Stimulated activated CD8-positive, alpha-beta memory T cell treated with anti-CD3 and anti-CD28 coated beads, Interleukin-15, amount 100 ng/mL, for 4 hours (primary cell): Measurements from ENCODE around the gene ADGRE1.

Source experiments
- DNase-seq, 2 donors: peaks; one replicate each; pipeline ENCODE4 v3.0.0-alpha.2; 2020; ENCODE audit warnings: low read depth in 2 of 2

ADGRE1 gene

DNA sequence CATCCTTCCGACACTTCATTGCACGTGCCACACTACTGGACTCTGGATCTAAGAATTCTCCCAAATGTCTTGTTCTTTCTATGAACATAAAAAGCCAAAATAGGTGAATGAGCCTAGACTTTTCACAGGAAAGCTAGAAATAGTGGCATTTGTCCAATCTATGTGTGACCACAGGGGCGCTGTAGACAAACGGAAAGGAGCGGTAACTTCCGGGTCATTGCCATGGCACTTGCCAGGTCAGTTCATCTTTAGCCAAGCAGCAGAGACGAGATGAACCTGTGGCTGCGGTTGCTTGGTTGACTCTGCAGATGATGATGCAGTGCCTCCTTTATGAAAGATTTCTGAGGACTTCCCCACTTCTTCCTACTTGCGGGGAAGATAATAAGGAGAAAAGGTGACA, 65.6 kb downstream of the ADGRE1 start:
- DNase-seq = no peak

DNA sequence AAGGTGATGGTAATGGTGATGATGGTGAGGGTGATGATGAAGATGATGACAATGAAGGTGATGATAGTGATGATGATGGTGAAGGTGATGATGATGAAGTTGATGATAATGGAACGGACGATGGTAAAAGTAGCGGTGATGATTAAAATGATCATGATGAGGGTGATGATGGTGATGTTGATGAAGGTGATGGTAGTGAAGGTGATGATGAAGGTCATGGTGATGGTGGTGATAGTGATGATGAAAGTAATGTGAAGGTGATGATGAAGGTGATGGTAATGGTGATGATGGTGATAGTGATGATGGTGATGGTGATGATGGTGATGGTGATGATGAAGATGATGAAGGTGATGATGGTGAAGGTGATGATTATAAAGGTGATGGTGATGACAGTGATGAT, 67.7 kb downstream of the ADGRE1 start:
- no peak for DNase-seq

DNA sequence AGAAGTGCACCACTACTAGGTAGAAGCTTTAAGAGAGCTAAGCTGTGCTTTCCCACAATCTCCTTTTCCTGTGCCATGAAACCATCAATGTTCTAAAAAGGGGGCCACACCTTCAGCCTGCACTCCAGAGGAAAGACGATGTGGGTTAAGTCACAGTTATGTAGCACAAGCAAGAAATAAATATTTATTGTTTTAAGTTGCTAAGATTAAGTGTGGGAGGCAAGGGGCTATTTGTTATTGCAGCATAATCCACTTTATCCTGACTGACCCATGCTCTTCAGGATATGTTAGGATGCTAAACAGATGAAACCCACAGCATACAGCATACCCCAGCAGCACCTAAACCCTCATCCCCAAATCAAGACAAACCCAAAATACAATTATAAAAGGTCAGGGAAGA, 69.2 kb downstream of the ADGRE1 start:
- DNase-seq = no peak

DNA sequence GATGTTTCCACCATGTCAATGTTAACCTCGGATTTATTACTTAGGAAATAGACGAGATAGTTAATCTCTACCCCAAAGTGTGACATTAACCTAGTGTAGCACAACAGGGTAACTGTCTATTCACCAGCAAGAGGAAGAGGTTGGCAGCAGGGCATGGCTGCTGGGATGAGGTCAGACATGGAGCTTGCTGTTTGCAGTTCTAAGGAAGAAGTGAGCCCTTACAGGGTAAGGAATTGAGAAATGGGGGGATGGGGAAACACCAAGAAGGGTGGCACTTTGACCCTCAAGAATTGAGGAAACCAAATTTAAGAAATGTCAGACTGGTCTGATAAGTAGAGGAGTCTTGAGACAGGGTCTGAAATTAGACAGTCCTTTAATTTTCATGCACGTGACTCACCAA, 71.4 kb downstream of the ADGRE1 start:
- DNase-seq = no peak

DNA sequence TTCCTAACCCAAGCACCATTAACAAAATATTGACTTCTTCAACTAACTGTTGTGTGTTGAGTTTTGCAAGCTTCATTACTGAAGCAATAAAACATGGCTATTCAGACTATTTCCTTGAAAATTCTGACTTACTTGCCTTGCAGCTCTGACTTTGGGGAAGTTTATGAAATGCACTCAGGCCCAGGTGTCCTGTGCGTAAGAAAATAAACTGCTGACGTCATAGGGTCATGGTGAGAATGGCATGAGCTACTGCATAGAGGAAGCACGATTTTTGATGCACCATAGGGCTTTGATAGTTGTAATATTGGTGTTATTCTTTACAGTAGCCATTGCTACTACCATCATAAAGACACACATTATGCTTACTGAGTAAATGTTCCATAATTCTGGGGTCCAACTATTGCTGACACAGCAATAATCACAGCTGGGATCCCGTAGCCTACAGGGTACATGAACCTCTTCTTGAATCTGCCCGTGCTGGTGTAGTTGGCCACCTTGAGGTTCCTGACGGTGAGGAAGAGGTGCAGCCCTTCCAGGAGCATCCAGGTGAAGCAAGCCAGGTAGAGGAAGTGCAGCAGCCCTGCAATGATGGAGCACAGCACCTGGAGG, 76.0 kb downstream of the ADGRE1 start:
- no peak for DNase-seq

DNA sequence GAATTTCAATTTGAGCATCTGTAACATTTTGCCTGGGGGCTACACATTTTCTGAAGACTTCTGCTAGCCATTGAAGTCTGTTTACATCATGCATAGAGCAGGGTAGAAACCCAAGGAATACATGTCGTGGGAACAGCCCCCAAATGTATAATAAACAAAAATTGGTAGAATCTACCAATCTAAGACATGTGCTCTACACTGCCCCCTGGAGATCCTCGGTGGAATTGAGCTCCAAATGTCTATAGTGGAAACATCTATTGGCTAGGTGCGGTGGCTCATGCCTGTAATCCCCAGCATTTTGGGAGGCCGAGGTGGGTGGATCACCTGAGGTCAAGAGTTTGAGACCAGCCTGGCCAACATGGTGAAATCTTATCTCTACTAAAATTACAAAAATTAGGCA, 76.6 kb downstream of the ADGRE1 start:
- peak in 1 of 2 donors; percentile 5 for DNase-seq

DNA sequence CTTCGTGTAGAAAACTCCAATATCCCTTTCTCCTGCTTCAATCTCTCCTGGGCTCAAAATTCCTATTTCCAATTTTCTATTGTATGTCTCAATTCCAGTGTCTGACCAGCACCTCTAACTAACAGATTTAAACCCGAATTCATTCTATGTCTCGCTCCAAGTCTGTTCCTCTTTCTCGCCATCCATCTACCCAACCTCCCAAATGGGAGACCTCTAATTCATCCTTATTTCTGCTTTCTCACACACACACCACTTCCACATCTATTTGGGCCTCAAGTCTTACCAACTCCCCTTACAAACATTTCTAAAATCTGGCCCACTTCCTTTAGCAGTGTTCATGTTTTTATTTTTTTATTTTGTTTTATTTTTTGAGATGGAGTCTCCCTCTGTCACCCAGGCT, 80.6 kb downstream of the ADGRE1 start:
- DNase-seq = no peak

DNA sequence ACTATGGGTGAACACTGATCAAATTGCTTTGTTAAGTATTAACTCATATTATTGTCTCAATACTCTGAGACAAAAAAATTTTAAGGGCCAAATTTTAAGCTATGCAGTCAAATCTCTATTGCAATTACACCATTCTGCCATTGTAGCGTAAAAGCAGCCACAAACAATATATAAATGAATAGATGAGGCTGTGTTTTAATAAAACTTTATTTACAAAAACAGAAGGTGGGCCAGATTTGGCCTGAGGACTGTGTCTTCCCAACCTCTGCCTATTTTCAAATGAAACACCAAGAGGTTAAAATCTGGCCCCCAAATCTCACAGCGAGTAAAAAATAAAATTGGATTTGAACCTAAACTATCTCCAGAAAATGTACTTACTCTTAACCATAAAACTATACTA, 82.1 kb downstream of the ADGRE1 start:
- no peak for DNase-seq

DNA sequence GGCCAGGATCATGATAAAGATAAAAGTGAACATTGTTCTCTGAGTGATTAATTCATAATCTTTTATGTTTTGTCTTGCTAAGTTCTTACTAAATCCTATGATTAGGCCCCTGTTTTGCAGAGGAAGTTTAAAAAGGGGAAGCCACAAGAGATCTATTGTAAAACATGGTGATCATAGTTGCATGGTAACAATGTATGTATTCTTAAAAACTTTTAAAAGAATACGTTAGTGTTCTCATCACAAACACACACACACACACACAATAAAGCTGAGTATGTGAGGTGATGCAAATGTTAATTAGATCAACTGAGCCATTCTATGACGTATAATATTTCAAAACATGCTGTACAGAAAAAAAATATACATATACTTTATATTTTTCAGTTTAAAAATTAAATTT, 82.6 kb downstream of the ADGRE1 start:
- no peak for DNase-seq

DNA sequence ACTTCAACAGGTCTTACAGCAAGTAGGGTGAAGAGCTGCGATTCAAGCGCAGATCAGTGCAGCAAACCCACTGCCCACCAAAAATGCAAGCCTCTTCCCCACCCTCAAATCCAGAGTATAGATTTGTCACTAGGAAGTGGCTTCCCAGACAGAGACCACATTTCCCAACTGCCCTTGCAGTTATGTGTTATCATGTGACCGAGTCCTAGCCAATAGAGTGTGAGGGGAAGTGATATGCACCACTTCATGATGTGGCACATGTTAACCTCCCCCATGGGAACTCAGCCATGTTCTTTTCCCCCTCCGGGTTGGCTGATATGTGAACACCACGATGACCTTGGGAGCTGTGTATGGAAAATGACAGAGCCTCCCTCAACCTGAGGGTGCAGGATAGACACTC, 83.1 kb downstream of the ADGRE1 start:
- DNase-seq = no peak

DNA sequence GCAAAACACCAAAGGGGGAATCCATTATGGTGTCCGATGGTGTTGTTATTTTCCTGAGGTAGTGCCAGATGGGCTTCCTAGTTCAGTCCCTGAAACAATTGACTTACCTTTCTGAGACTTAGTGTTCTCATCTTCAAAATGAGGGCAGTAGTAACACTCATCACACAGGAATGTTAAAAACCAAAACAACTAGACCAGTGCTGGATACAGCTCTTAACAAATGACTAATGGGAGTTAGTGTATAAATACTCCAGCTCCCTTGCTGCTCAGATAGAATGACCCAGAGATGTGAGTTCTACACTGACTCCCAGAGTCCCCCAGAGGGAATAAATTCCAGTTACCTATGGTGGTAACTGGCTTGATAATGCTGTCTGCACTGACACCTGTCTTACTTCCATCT, 84.0 kb downstream of the ADGRE1 start:
- no peak for DNase-seq

DNA sequence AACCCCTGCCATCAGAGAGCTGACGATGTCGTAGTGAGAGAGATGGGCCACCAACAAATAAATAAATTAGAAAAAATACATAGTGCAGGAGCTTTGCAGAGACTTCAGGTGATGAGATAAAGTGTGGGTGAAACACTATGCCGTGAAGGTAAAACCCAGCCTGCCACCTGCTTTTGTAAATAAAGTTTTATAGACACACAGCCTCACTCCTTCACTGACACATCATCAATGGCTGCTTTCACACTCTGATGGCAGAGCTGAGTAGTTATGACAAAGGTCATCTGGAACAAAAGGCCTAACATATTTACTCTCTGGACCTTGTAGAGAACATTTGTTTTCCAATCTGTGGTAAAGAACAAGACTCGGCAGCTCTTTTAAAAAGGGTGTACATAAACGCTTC, 88.8 kb downstream of the ADGRE1 start:
- DNase-seq = no peak

DNA sequence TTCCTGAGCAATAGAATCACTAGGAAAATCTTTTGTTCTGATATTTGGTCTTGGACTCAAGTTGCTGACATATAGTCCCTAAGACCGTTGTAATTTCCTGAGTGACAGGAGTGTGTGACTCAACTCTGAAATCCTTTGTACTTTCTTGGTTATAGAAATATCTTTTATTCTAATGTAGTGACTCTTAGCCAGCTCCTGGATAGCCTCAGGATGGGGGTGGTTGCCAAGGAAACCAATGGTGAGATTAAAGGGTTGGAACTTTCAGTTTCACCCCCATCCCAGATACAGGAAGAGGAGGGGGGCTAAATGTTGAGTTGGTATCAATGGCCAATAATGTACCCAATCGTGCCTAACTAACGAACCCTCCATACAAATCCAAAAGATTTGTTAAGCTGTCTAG, 92.0 kb downstream of the ADGRE1 start:
- no peak for DNase-seq

DNA sequence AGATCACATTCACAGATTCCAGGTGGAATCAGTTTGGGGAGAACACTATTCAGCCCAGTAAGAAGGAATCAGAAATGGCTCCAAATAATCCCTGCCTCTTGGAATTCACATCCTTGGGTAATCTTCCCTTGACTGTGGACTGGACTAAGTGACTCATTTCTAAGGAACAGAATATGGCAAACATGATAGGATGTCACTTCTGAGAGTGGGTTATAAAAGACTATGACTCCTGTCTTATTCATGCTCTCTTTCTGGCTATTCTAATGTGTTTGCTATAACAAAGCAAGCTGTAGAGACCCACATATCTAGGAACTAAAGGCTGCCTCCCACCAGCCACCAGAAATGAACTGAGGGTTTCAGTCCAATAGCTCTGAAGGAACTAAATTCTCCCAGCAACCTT, 96.1 kb downstream of the ADGRE1 start:
- no peak for DNase-seq

DNA sequence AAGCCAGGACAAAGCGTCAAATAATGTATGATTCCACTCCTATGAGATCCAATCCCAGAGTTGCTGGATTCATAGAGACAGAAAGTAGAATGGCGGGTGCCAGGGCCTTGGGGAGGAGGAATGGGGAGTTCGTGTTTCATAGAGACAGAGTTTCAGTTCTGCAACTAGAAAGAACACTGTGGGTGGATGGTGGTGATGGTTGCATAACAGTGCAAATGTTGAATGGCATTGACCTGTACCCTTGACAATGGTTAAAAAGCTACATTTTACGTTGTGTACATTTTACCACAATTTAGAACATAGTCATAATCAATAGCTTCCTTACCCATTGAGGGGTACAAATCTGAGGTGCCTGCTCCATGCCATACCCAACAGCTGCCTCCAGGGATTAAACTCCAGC, 100.5 kb downstream of the ADGRE1 start:
- no peak for DNase-seq

DNA sequence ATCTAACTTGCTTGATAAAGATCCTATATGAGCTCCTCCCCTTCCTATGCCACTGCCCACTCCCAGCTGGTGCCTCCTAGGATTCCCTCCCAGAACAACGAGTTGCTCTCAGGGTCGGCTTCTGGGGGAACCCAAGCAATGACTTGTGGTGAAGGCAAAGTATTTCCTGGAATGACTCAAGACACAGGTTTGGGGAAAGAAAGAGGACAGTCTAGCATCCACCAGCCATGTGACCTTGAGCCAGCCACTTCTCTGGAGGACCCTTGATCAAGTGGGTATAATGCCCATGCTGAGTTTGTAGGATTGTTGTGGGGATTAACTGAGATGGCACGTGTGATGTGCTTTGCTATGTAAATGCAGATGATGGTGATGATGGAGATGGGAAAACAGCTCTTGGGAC, 100.9 kb downstream of the ADGRE1 start:
- no peak for DNase-seq
